Stimulated activated CD4-positive, alpha-beta T cell treated with anti-CD3 and anti-CD28 coated beads, Interleukin-4, amount 100 ng/mL, for 24 hours (primary cell): ENCODE data around the gene PITX3.

Experiments
- DNase-seq: peaks from one replicate; pipeline ENCODE4 v3.0.0-alpha.2; 2020

Gene PITX3

DNA sequence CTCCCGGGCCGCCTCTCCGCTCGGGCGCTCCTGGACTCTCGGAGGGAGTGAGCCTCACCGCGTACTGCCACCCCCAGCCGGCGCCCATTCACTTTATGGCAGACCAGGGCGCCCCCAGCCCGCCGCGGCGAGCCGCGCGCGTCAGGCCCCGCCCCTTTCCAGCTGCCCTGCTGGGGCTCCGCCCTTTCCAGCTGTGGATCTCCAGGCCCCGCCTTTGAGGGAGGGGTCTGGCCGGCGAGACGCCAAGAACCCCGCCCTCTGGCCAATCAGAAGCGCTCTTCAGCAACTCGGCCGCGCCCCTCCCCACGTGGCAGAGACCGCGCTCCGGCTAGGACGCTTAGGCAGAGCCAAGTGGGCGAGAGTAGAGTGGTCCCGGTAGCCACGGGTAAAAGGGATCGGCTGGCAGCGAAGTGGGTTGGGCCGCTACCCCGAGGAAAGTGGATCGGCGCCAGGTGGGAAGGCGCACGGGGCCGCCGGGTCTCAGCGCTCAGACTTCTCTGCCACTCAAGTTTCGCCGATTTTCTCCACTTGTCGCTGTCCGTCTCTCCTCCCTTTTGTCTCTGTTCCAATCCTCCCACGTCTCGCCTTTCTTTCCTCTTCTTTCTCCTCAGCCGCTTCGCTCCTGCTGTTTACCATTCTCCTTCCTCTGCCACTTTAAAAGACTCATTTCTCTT lies at the start of gene PITX3:
TSS of gene PITX3 (minus strand) at position 69 of the 674 bp plus-strand sequence. CDS start 9,432 bp downstream, outside the sequence.
- peak; percentile 92 for DNase-seq

DNA sequence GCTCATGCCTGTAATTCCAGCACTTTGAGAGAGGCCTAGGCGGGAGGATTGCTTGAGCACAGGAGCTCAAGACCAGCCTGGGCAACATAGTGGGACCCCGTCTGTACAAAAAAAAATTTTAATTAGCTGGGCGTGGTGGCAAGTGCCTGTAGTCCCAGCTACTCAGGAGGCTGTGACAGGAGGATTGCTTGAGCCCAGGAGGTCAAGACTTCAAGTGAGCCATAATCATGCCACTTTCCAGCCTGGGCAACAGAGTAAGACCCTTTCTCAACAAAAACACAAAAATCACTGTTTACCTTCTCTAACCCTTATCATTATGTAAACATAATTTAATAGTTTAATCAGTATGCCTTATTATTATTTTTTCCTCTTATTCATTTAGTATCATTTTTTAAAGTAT lies 48.5 kb upstream of the PITX3 start:
- DNase-seq: no peak

DNA sequence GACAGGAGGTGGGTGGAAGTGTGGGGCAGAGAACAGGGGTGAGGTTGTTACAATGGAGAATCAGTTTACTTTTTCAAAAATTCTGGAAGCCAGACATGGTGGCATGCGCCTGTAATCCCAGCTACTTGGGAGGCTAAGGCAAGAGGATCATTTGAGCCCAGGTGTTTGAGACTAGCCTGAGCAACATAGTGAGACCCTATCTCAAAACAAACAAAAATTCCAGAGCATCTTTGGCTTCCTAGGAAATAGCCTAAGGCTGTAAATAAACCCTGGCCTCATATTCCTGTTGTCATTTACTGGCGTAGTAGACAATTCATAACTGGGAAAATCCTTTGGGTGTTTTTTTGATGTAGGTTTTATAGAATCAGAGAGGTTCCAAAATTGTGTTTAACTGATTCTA lies 48.0 kb upstream of the PITX3 start:
- no peak for DNase-seq

DNA sequence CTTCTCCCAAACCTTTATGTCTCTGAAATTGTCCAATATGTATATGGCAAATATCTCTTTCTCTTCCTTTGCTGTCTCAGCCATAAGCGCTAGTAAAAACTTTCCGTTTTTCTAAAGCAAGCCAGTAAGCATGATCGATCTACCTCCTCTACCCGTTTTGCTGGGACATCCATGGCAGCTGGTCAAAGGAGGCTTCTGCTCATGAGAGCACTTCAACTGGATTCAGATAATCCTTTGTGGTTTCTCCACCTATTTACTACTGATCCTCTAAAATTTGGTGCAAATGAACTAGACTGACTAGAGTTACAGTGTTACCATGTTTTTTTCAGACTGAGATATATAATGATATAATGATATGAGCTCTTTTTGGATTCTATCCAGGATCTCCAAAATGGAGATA lies 46.7 kb upstream of the PITX3 start:
- DNase-seq: no peak

DNA sequence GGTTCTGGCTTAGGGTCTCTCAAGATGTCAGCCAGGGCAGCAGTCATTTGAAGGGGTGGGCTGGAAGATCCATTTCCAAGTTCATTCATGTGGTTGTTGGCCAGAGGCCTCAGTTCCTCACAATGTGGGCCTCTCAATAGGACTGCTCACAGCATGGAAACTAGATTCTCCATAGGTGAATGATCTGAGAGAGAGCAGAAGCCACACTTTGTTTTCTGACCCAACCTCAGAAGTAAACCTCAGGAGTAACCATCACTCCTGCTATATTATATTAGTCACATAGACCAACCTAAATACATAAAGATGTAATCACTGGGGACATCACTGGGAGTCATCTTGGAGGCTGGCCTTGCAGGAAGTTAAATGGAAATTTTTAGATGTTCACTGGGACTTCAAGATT lies 46.2 kb upstream of the PITX3 start:
- no peak for DNase-seq

DNA sequence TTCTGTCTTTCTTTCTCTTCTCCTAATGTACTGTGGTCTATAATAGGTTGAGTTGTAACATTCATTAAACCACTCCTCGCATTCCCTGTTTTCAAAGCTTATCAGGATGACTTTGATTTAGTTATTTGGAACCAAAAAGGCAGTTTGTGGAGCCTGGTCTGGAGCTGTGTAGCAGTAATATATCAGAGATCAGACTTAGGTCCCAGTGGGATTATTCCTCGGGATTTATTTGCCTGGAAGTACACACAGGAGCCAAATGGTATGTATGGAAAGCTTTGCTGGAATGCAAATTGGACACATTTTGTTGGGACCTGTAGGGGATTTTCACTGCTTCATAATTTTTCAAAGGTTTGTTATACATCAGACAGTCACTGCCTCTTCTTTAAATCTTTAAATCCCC lies 44.9 kb upstream of the PITX3 start:
- no peak for DNase-seq

DNA sequence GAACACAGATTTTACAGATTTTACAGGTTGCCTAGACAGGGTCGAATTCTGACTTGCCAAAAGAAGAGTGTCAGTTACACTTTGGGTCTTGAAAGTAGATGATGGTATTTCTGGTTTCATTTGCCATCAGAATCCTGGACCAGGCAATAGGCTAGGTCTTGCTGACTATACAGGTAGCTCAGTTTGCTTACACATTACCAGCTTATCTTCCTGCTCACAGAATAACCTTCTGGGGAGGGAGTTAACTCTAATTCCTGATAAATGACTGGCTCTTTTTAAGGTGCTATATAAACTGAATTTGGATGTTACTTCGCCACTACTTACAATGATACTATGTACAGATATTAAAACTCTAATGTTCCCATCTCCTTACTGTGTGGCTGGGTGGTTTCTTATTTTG lies 43.8 kb upstream of the PITX3 start:
- DNase-seq: no peak

DNA sequence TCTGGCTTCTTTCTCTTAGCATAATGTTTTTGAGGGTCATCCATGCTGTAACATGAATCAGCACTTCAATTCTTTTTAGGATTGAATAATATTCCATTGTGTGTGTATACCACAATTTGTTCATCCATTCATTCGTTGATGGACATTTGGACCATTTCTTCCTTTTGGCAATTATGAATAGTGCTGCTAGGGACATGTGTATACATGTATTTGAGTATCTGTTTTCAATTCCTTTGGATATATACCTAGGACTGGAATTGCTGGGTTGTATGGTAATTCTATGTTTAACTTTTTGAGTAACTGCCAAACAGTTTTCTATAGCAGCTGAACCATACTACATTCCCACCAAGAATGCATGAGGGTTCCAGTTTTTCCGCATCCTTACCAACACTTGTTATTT lies 43.2 kb upstream of the PITX3 start:
- no peak for DNase-seq

DNA sequence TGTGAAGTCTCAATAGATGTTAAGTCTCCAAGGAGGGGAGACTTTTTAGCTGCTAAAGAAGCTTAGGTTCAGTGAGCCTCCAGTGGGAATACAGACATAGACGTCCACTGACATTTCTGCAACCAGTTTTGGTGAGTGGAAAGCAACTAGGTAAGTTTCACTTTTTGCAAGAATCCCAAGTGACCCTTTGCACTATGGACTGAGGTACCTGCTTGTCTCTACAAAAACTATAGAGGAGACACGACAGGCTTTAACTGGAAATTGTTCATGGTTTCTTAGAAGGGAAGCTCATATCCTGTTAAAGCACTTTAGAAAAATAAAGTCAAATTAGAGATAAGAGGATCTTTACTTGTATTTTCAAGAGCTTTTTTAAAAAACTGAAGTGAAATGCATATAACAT lies 42.6 kb upstream of the PITX3 start:
- no peak for DNase-seq

DNA sequence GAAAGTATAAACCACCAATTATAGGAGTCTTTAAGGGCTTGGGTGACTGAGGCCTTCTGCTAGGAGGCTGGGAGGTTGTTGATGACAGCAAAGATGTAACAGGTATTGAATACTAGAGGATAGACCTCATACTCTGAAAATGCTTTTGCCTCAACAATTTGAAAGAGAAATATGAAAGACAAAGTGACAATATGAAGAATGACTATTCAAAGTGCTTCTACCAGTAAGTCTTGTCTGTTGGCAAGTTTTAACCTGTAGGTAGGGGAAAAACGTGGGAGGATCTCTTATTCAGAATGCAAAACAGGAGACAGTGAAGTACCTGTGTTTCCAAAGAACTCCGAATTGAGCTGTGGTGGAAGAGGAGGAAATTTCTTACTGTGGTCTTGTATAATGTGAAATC lies 42.2 kb upstream of the PITX3 start:
- peak; percentile 14 for DNase-seq

DNA sequence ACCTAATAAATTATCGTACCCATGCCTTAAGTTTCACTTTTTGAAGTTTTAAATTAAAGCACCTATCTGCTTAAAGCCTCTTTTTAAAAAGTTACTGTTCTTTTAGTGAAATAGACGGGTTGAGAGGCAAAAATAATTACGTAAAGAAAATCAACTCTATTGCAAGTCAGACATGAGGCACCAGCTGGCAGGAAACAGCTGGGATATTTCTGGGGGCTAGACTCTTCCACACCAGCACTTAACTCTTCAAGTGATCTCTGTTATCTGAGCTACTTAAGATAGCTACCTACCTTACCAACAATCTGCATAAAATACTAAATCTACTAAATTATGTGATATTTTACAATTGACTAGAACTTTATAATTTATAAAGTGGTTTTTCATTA lies 39.8 kb upstream of the PITX3 start:
- DNase-seq: no peak

DNA sequence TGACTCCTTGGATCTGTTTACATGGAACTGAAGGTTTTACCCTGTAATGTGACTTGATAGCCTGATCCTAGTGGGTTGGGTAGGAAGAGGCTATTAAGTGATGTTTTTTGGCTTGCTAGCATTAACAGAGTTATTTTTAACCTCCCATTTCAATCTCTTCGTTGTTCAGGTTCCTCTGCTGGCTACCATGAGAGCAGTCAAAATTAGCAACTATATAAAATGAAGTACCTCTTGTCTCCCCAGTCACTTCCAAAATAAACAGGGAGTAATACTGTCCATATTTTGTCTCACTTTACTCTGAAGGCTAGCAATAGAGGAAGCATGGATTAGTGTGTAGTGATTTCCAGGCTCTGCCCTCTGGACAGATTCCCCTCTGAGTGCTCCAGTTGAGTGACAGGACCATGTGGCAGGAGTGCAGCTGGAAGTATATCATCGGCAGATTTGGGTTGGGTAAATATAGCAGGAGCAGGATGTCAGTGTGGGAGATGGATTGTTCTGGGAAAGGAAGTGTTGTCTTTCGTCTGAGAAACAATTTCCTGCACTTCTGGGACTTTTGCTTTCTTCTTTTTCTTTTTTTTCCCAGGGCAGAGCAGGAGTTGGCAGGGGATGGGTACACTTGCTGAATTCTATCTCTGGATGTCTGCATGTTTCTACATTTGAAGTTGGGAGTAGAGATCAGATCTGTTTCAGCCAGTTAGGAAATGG lies 39.2 kb upstream of the PITX3 start:
- DNase-seq: no peak

DNA sequence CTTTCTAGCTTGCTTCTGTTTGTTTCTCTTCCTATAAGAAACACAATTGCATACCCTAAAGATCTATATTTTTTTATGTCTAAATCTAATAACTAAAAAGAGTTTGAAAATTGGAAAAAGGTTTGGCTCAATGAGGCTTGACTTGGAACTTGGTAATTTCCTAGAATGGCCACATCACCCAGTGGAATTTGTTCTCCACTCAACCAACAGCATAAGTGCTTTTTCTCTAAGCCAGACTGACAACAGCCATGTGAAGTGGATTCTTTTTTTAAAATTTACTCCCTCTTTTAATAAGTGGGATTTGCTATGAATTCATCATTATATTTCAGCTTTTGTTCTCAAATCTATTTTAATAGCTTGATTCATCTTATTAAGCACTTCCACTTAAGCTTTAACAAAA lies 37.8 kb upstream of the PITX3 start:
- no peak for DNase-seq

DNA sequence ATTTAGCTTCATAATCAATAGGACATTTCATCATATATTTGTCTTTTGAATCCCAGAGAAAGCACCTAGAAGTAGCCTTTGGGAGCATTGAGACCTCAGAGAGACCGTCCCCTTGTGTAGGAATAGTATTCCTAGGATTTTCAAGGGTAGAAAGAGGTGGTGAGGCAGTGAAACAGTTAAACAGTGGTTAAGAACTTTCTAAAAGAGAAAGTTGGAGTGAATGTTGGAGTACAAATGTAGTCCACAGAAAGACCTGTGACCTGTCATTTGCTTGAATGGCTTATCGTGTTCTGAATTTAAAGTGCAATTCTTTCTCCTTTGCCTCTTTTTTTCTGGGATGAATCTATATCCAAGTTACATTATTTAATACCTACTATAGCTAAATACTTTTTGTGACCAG lies 34.0 kb upstream of the PITX3 start:
- DNase-seq: no peak

DNA sequence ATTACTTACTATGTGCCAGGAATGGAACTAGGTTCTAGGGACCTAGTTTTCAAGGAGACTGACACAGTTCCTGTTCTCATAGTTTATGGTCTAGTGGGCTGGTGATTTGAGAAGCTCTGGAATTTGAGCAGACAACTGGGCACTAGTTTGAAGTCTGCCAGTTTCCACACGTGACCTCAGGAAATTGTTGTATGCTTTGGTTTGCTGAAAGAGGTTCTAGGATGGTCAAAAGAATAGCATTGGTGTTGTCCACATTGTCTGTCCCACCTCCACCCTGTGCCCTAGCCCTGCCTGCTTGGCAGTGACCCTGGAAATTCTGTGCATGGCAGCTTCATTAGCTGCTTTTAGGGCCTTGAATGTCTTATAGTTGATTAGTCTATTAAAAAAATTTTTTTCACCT lies 32.8 kb upstream of the PITX3 start:
- DNase-seq: no peak

DNA sequence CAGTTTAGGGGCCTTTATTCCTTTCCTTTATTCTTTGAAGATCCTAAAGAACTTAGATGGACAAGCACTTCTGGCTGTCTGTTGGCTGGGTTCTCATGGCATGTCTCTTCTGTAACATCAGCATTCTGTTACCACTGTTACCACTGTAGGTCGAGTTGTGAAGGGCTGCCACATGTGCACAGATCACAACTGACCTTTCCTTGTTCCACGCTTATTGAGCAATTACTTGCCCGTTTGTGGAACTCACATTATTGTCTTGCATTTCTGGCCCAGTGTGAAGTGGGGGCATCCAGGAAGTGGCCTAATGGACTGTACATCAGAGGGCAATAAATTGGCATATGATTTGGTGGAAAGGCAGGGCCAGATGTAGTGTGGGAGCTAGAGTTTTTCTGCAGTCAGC lies 27.7 kb upstream of the PITX3 start:
- no peak for DNase-seq

DNA sequence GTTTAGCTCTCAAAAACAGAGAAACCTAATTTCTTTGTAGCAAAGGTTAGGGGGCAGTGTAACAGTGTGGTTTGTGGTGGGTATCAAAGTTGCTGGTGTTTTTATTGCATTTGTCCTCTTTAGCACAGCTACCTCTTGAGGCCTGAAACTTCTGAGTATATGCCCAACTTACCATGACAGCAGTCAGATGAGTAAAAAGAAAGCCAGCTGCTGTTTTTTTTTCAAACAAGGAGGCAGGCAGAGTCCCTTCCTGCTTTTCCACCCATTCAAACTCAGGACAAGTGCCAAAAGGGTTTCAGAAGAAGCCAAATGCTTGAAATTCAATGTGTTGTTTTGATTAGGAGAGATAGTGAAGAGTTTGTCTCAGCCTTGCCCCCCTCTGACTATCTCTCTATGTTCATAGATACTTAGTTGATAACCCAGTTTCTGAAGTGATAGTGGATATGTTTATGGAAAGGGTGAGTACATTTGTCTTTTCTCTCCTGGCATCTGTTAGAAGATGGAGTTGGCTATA lies 27.1 kb upstream of the PITX3 start:
- no peak for DNase-seq

DNA sequence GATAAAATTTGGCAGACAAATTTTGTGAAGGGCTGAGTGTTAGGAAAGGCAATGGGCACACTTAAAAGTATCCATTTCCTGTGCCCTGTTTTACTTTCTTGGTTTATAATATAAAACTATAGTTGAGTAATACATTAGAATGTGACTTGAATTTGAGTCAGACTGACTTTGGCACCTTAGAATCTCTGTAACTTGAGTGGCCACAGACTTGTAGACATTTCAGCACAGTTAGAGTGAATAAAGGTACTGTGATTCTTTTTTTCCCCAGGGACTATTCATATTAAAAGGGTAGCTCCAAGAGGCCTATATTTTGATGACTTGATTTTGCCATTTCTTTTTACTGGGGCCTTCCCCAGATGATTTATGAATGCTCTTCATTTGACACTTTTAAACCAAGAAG lies 26.4 kb upstream of the PITX3 start:
- no peak for DNase-seq

DNA sequence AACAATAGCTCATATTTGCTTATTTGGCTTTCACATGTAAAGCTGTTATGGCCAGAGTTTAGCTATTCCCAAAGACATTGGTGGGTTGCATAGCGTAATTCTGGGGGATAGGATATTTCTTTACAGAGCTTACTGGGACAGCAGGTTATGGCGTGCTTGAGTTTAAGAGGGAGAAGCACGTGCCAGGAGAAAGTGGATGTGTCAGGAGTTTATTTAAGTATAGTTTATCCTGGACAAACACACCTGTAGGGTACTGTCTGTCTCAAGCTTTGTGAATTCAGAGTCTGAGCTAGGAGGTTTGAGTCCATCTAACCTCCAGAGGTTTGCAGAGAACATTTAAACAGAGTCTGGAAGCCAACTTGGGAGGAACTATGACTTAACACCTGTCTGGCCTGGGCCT lies 25.4 kb upstream of the PITX3 start:
- no peak for DNase-seq

DNA sequence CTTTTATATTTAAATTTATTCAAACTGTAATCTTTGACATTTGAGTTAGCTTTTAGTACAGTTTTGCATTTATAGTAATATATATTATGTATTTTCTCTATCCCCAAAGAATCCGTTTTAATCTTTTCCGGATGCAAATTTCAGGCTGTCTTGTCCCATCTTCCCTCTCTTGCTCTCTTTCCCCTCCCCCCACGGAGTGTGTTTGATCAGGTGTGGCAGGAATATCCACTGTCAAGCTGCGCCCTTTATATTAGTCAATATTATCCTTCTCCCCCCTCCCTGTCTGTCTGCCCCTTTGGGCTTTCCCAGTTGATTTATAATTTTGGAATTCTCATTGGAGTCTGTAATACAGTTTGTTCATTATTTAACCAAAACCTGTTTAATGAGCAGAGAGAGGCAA lies 23.1 kb upstream of the PITX3 start:
- no peak for DNase-seq

DNA sequence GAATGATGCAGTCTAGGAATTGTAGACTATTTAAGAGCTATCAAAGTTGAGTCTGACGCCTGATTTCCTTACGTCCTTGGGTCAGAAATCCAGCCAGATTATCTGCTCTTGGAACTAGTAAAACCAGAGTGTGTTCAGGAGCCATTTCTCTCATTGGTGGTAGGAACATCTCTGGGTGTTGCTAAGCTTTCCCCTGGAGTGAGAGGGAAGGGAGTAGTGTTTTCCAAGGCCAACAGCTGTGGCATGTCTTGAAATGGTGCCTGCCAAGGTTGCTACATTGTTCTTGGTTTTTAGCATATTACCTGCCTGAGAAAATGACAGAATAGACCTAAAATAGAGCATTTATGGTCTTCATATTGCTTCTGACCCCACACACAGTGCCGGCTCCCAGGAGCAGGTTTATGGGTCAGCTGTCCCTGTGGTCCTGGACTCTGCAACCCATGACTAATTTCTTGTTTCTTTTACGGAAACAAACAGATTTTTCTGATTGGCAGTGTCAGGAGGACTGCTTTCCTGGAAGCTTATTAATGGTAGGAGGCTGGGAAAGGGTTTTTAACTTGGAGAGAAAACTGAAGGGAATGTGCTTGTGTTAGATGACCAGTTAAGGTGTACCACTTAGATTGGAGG lies 21.5 kb upstream of the PITX3 start:
- DNase-seq: no peak

DNA sequence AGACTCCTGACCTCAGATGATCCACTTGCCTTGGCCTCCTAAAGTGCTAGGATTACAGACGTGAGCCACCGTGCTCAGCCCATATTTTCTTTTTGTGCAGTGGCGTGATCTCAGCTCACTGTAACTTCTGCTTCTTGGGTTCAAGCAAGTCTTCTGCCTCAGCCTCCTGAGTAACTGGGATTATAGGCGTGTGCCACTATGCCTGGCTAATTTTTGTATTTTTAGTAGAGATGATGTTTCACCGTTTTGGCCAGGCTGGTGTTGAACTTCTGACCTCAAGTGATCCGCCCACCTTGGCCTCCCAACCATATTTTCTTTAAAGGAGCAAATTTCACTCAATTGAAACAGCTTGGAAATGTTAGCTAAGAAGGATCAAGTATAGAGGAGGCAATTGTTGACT lies 20.5 kb upstream of the PITX3 start:
- no peak for DNase-seq

DNA sequence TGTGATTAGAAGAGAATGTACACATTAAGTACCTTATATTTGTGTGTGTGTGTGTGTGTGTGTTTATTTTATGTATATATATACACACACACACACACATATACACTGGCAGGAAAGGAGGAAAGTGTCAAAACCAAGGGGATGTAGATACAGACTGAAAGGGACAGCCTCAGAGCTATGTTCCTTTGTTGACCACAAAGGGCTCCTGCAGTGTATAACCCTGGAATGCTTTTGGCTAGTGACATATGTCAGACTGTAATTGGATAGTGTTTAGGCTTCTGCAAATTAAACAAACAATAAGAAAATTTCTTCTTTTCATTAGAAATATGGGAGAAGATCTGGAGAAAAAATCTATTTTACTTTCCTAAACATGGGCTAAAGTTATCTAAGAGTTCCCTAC lies 19.9 kb upstream of the PITX3 start:
- DNase-seq: no peak

DNA sequence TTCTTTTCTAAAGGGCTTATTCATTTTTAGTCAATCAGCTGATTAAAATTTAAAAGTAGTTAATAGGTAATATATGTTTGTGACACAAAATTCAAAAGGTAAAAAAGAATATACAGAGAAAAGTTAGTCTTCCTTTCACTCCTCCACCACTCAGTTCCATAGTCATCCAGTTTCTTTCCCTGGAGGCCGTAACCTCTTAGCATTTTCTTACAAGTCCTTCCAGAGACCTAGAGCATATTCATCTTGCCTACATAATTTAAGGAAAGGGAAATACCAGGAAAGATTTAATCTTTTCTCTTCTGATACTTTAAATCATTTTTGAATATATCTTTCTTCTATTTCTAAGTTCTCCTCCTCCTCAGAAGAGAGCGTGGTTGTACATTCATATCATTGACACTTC lies 14.1 kb upstream of the PITX3 start:
- no peak for DNase-seq
